ENCODE data around the gene MCAT.

The MCAT gene

GRCh38 chr22:43088984-43089717, 54.0 kb downstream of the MCAT start, which contains the start of gene TTLL1:
Gene TTLL1, minus strand, starts transcription at chr22:43089391. Its CDS starts 13,805 bp downstream, at chr22:43075586.
- DNase-seq = peak; percentile 81 to 84 (median 81)

- DNase-seq = peak in 1 of 3 experiments; percentile 44
Measured at GRCh38 chr22:43088627-43088983, 54.6 kb downstream of the MCAT start.

GRCh38 chr22:43085658-43086606, 57.3 kb downstream of the MCAT start:
- no peak for DNase-seq

Measured in NCI-H1417 (cell line).